HG03196 (cell line): ENCODE data around the gene UBL4A.
A peak's percentile ranks its signal among the peaks of the same experiment; 100 is the strongest.

Experiments
- ATAC-seq: cut with Tn5 transposase; IDR thresholded peaks from one replicate; pipeline ENCODE4 v1.9.1; 2021; ENCODE audit not compliant: unreplicated experiment

Gene UBL4A

DNA sequence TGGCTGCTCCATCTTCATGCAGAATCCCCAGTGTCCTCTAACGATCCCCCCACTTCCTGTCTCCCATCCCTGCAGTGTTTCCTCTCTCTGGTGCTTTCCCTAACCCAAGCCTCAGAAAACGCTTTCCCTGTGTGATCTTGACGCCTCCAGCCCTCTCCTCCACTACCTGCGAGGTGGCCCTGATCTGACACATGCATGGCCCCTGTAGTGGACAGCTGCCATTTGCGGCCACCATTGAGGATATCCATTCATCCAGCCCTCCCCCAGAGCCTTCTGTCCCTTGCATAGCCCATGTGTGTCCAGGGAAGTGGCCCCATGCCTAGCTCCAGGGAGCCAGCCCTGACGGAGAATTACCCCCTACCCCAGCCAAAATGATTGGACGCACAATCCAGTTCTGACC is 3.1 kb downstream of the UBL4A start:
- no peak for ATAC-seq

DNA sequence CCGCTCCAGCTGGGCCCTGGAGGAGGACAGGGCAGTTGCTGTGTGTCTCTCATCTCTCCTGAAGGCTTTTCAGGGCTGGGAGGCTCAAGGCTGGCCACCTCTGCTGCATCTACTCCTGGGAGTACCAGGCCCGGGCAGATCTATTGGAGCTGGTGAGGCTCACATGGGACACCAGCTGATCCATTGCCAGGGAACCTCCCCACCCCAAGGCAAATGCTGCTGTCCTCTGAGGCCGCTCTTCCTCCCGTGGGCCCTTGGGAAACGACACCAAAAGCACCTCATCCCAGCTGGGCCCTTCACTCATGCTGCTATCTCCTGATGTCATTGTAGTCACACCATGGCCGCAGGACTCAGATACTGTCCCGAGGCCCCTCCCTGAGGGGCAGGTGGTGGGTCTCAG is 3.6 kb downstream of the UBL4A start:
- no peak for ATAC-seq

DNA sequence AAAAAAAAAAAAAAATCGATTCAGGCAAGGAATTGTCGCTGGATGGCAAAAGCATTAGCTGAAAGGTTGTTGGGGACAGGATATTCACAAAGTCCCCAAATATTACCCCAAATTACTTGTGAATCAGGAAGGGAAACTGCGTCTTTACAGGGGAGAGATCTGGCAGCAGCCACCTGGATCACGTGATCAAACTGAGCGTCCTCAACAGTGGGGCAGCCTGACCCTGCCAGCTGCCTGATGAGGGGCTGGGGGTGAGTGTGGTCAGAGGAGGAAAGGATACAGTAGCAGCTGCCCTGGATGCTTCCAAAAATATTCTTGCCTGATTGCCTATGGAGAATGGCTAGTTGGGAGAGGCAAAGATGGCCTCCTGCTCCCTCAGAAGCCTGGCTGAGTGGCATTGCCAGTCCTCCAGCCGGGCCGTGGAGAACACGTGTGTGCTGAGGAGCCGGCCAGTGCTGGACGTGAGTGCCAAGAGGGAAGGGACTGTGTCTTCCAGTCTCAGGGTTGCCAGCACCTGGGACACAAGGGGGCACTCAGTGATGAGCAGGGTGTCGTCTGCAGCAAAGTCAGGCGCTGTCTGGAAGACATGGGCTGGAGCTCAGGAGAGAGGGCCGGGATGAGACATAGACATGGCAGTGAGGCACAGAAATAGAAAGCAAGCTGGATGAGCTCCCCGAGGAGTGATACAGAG is 4.4 kb downstream of the UBL4A start:
- ATAC-seq, result no peak

DNA sequence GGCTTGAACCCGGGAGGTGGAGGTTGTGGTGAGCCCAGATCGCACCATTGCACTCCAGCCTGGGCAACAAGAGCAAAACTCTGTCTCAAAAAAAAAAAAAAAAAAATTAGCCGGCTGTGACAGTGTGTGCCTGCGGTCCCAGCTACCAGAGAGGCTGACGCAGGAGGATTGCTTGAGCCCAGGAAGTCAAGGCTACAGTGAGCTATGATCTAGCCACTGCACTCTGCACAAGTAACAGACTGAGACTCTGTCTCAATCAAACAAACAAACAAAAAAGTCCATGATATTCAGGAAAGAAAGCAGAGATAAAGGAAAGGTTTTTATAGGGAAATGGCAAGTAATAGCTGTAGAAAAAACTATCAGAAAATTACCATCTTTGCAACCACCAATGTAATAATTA is 5.2 kb downstream of the UBL4A start:
- no peak for ATAC-seq

DNA sequence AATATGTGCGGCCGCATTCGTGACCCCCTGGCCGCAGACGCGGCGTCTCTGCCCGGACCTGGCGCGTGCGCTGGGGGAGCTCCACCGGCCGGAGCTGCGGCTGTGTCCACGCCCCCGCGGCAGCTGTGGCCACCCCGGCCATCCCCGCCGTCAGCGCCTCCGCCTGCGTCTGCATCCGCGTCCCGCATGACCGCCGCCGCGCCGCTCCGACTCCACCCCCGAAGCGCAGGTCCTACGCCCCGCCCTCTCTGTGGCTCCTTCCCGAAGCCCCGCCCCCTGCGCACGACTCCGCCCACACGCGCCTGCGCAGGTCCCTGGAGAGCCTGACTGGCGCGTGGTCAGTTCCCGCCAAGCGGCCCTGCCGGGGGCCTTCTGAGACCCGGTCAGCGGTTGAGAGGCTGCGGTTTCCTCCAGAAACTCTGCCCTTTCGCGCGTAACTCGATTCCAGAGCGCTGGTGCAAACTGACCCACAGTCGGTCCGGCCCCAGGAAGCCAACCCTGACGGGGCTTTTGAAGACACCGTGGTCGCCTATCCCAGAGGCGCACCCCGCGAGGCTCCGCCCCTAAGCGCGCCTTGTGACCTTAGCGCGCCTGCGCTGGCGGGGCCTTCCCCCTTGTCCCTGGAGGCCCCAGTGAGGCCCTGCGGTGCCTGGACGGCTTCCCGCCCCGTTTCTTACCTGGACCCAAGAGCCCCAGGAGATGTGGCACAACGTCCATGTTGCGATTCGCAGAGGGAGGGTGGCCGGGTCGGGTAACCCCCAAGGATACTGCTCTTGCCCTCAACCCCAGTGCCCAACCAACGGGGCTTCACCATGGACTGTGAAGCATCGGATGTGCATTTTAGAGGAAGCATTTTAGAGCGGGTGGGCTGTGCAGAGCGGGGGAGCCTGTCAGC is 7.4 kb downstream of the UBL4A start, which contains the start of gene LAGE3:
LAGE3 (minus strand) TSS at position 554 of the 895 bp plus-strand sequence; CDS start at position 188, 366 bp downstream.
- peak; percentile 85 for ATAC-seq

DNA sequence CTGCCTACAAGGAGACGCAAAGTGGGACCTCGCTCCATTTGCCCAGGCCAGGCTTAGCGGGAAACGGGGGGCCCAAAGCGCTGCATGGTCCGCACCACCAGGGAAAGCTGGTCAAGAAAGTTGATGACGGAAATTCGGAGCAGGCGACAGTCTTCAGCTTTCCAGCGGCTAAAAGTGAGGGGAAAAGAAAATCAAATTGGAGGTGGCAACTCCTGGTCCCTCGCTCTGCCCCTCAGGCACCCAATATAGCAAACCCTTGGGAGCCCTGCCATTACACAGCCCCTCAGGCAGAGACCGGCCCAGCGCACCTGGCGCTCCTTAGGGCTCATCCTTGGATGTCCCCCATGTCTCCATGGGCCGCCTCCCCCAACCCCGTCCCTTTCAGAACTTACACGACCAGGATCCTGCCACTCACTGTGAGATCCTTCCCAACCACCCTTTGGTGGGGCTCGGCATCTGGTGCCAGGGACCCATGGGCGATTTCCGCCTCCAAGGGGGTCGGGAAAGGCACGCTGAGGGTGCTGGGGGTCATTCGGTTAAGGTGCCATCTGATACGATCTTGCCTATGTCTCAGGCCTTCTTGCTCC is 8.4 kb downstream of the UBL4A start:
- ATAC-seq, result no peak

DNA sequence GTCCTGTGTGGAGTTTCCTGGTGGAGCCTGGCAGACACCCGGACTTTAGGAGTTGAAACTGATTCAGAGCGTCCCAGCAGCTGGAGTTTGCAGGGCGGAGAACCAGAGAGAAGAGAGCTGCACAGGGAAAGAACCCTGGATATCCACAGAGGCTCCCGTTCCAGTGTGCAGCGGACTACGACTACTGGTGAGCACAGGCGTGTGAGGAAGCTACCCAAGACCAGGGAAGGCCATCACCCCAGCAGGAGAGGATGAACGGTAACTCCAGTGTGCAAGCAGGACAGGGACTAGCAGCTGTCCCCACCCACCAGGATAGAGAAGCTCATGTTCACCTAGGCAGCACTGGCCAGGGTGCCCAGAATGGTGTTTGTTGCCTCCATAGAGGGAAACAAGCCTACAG is 9.6 kb downstream of the UBL4A start:
- ATAC-seq, result no peak

DNA sequence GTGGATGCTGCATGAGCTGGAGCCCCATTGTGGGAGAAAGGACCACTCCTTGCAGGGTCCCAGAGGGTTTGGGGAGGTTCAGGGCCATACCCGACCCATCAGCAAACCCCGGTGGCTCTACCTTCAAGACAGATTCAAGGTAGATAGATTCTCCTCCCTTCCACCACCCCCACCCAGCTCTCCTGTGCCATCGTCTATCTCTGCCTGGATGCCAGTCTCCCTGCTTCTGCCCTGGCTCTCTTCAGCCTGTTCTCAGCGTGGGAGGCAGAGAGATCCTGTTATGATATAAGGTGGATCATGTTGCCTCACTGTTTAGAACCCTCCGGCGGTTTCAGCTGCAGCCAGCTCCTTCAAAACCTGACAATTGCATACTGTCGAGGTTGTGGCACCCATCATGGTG is 12.7 kb downstream of the UBL4A start:
- no peak for ATAC-seq

DNA sequence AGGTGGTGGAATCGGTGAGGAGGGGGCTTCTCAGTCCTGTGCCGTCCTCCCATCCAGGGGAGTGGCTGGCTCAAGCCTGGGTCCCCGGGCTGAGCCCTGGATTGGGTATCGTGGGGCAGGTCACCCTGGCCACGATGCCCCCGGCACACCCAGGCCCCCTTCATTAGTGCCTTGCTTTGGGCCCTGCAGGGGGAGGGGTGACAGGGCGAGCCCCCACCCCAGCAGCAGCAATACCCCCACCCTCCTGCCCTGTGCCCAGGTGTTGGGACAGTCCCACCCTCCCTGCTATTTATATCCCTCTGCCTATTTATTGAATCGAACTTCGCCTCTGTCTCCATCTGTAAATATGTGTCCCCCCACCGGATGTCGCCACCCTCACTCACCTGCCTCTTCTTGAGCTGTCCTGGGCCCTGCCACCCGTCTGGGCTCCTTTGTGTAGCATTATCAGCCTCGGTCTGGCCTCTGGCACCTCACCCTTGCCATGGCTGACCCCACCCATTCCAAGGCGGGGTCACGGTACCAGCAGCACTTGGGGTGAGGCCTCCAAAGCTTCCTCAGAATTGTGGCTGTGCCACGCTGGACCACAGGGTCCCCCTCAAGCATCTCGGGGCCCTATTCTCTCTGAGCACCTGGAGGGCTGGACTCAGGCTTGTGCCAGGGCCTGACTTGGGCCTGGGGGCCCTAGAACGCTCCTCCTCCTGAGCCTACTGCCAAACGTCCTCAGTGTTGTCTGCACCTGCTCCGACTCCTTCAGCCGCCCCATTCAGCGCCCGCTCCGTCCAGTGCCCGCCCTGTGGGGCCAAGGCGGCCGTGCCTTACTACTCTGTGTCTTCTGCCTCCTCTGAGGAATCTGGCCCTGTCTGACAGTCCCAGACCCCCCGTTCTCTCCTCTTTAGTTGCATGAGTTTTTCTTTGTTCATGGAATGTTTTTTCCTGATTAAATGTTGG is 13.5 kb downstream of the UBL4A start:
- no peak for ATAC-seq

DNA sequence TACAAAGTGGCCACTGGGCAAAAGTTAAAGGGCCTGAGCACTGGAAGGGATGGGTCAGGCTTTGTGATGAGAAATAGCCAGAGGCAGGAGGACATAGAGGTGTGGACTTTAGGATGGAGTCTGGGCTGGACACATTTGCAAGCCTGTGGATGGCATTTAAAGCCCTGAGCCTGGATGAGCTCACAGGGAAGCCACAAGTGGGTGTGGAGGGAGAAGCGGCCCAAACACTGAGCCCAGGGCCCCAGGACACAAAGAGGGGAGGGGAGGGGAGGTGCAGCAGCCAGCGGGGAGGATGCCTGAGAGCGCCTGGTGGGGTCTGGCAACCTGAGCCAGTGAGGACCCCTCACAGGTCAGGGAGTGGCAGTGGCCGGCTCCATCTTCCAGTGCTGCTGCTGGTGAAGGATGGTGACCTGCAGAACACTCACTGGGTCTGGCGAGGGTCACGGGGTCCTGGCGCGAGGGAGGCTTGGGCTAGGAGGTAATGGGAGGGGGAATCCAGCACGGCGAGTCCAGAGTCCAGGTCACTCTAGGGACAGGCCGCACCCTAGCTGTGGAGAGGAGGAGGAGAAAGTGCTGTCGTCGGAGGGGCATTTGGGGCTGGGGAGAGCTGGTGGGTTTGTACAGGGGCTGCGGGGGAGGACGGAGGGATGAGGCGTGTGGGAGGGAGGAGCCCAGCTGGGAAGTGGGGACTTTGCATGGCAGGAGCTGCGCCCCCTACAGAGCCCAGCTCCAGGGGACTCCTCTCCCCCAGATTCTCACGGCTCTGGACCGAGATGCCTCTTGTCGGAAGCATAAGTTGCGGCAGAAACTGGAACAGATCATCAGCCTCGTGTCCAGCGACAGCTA is 14.4 kb downstream of the UBL4A start:
- ATAC-seq, result no peak

DNA sequence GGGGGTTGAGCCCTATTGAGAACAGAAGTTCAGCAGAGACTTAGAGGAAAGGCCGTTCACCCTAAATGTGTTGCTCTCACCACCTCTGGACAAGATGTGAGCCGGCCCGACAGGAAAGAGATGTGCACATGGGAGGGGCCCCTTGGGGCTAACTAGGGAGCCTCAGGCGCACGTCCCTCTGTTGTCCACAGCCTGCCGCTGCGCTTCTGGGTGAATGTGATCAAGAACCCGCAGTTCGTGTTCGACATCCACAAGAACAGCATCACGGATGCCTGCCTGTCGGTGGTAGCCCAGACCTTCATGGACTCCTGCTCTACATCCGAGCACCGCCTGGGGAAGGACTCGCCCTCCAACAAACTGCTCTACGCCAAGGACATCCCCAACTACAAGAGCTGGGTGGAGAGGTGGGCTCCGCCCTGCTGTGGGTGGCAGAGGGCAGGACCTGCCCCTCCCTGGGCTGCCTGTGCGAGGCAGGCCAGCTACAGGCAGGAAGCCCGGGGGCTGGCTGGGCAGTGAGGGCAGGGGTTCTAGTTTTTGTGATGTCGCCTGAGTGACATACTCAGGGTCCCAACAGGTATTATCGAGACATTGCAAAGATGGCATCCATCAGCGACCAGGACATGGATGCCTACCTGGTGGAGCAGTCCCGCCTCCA is 15.4 kb downstream of the UBL4A start:
- no peak for ATAC-seq

DNA sequence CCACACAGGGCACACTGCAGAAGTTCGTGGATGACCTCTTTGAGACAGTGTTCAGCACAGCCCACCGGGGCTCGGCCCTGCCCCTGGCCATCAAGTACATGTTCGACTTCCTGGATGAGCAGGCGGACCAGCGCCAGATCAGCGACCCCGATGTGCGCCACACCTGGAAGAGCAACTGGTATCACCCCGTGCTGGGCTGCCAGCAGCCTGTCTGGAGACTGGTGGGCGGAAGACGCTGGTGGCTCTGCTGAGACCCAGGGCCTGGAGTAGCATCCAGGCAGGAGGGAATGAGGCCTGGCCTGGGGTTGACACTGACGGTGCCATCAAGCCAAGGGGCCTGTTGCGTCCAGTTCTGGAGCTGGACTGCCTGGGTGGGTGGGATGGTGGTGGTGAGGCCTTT is 16.0 kb downstream of the UBL4A start:
- ATAC-seq, result no peak

DNA sequence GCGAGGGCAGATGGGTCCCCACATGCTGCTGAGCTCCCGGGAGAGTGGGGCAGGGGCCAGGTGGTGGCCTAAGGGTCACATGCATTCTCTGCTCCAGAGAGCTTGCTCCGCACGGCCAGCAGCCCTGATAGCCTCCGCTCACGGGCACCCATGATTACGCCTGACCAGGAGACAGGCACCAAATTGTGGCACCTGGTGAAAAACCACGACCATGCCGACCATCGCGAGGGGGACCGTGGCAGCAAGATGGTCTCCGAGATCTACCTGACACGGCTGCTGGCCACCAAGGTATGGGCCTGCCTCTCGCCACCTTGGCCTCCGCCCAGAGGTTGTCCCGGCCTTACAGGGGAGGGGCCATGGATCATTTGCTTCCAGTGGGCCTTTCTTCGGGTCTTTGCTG is 16.5 kb downstream of the UBL4A start:
- no peak for ATAC-seq

DNA sequence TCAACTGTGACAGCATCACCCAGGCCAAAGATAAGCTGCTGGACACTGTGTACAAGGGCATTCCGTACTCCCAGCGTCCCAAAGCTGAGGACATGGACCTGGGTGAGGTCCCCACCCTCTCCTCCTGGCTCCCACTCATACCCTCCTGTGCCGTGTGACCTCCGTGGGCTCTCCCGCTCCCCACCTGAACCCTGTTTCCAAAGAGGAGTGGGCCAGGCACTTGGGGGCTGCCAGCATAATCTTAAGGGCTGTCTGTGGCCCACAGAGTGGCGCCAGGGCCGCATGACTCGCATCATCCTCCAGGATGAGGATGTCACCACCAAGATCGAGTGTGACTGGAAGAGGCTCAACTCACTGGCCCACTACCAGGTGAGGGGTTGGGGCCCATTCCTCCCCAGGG is 17.3 kb downstream of the UBL4A start:
- ATAC-seq, result no peak

DNA sequence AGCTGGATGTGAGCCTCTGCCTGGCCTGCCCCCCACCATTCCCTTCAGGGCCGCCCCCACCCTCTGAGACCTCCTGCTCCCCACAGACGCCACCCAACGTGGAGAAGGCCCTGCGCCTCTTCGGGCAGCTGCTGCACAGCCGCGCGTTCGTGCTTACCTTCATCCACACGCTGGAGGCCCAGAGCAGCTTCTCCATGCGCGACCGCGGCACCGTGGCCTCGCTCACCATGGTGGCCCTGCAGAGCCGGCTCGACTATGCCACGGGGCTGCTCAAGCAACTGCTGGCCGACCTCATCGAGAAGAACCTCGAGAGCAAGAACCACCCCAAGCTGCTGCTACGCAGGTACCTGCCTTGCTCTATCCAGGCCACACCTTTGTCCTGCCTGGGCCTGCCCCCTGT is 18.2 kb downstream of the UBL4A start:
- ATAC-seq, result no peak

DNA sequence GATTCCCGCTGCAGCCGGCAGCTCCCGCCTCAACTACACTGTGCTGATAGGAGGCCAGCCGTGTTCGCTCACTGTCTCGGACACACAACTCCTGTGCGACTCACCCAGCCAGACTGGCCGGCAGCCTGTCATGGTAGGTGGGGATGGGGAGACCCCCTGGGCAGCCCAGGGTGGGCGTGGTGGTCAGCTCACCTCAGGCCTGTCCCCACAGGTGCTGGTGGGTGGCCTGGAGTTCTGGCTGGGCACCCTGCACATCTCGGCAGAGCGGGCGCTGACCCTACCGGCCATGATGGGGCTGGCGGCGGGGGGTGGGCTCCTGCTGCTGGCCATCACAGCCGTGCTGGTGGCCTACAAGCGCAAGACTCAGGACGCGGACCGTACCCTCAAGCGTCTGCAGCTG is 18.9 kb downstream of the UBL4A start:
- ATAC-seq, result no peak

DNA sequence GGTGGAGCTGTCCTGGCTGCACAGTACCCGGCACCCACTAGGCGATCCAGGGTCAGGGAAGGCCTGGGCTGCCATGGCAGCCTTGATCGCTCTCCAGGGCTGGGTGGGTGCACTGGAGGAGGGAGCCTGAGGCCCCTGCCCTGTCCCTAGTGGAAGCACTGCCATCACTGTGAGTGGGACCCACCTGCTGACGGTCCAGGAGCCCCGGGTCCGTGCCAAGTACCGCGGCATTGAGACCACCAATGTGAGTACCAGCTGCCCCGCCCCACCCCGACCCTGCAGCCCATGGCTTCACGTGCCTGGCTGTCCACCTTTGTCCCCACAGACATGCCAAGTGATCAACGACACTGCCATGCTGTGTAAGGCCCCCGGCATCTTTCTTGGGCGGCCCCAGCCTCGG is 19.5 kb downstream of the UBL4A start:
- no peak for ATAC-seq

DNA sequence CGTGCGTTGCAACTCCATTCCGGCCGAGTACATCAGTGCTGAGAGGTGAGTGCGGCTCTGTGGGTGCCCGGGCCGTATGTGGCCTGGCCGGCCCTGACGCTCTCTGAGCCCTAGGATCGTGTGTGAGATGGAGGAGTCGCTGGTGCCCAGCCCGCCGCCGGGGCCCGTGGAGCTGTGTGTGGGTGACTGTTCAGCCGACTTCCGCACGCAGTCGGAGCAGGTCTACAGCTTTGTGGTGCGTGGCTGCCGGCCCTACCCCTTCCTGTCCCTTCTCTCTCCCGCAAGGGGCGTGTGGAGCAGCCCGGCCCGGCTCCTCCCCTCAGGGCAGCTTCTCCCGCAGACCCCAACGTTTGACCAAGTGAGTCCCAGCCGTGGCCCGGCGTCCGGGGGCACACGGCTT is 20.4 kb downstream of the UBL4A start:
- ATAC-seq, result no peak

DNA sequence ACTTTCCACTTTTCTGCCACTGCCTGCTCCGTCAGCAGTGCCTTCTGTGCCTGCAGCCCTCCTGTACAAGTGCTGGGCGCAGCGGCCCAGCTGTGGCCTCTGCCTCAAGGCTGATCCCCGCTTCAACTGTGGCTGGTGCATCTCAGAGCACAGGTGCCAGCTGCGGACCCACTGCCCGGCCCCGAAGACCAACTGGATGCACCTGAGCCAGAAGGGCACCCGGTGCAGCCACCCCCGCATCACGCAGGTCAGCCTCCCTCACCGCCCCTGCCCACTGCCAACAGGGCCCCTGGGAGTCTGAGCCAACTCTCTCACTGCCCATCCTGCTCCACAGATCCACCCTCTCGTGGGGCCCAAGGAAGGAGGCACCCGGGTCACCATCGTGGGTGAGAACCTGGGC is 20.8 kb downstream of the UBL4A start:
- ATAC-seq, result no peak
